HepG2 (cell line): ENCODE data around the gene BCLAF1. TPM values are rescaled to one million over a fixed set of nuclear protein-coding genes. Genes with fewer than 3 reads are reported as not detected.

ENCODE experiments used
- BORCS8-MEF2B ChIP-seq: sonication (generic); formaldehyde crosslinking; IDR thresholded peaks from 2 replicates; pipeline ENCODE4 v1.8.0; 2022; ENCODE audit warnings: mild to moderate bottlenecking, missing genetic modification reagents
- FOSL1 ChIP-seq: sonication (generic); formaldehyde crosslinking; IDR thresholded peaks from 2 replicates; pipeline ENCODE4 v1.9.0; 2021; ENCODE audit warnings: missing genetic modification reagents, borderline replicate concordance
- HOXA3 ChIP-seq: sonication (generic); formaldehyde crosslinking; IDR thresholded peaks from 2 replicates; pipeline ENCODE4 v1.5.0; 2020; ENCODE audit warnings: missing genetic modification reagents
- JUNB ChIP-seq: sonication (generic); formaldehyde crosslinking; IDR thresholded peaks from 2 replicates; pipeline ENCODE4 v1.8.0; 2022; ENCODE audit warnings: missing genetic modification reagents, mild to moderate bottlenecking, borderline replicate concordance
- KAT8 ChIP-seq: IDR thresholded peaks from 2 replicates; pipeline ENCODE4 v1.6.1; 2016; ENCODE audit warnings: missing genetic modification reagents, missing compliant biosample characterization
- KLF13 ChIP-seq: sonication (generic); formaldehyde crosslinking; IDR thresholded peaks from 2 replicates; pipeline ENCODE4 v1.4.0; 2020; ENCODE audit warnings: mild to moderate bottlenecking, missing genetic modification reagents
- LCORL ChIP-seq, 2 experiments: fragments of 450-650 bp in 1 of 2; sonication (generic) in 1 of 2; formaldehyde crosslinking in 1 of 2; IDR thresholded peaks; 2 replicates each; pipeline versions ENCODE4 v1.5.0 to v1.6.1; 2017 to 2020; ENCODE audit warnings: antibody characterized with exemption in 1 of 2, missing genetic modification reagents in 1 of 2
- MED13 ChIP-seq: sonication (generic); formaldehyde crosslinking; IDR thresholded peaks from 2 replicates; pipeline ENCODE4 v1.5.0; 2020; ENCODE audit warnings: missing genetic modification reagents
- MXD1 ChIP-seq: sonication (generic); formaldehyde crosslinking; IDR thresholded peaks from 2 replicates; pipeline ENCODE4 v1.4.0; 2020; ENCODE audit warnings: mild to moderate bottlenecking, missing genetic modification reagents
- NCOR1 ChIP-seq: fragments of 200-600 bp; sonication (generic); IDR thresholded peaks from 2 replicates; pipeline ENCODE4 v1.7.0; 2017; ENCODE audit warnings: antibody characterized with exemption, low read length, borderline replicate concordance
- PITX1 ChIP-seq: sonication (generic); formaldehyde crosslinking; IDR thresholded peaks from 2 replicates; pipeline ENCODE4 v1.5.1; 2020; ENCODE audit warnings: mild to moderate bottlenecking, missing genetic modification reagents
- POLR2AphosphoS5 ChIP-seq: IDR thresholded peaks from 2 replicates; pipeline ENCODE4 v1.6.1; 2012; ENCODE audit warnings: low read depth, low read length
- RBM39 ChIP-seq: fragments of 200-400 bp; formaldehyde crosslinking; IDR thresholded peaks from one replicate; pipeline ENCODE4 v1.6.1; 2018; ENCODE audit warnings: antibody characterized with exemption, mild to moderate bottlenecking, low read depth, low read length; ENCODE audit not compliant: poor library complexity, severe bottlenecking
- SIN3A ChIP-seq: IDR thresholded peaks from 2 replicates; pipeline ENCODE4 v1.6.1; 2011; ENCODE audit warnings: low read depth, mild to moderate bottlenecking, control low read depth, low read length, borderline replicate concordance
- SIX4 ChIP-seq: sonication (generic); formaldehyde crosslinking; IDR thresholded peaks from 2 replicates; pipeline ENCODE4 v1.4.0; 2020; ENCODE audit warnings: missing genetic modification reagents
- TFAP4 ChIP-seq: sonication (generic); IDR thresholded peaks from 2 replicates; pipeline ENCODE4 v1.6.1; 2016; ENCODE audit warnings: low read depth, borderline replicate concordance
- XRCC5 ChIP-seq: fragments of 200-400 bp; formaldehyde crosslinking; optimal IDR thresholded peaks from 2 replicates; pipeline ENCODE3; 2017; ENCODE audit warnings: mild to moderate bottlenecking, low read length
- ZBTB21 ChIP-seq: sonication (generic); formaldehyde crosslinking; IDR thresholded peaks from 2 replicates; pipeline ENCODE4 v1.4.0; 2020; ENCODE audit warnings: missing genetic modification reagents
- ZMYM4 ChIP-seq: sonication (generic); formaldehyde crosslinking; IDR thresholded peaks from 2 replicates; pipeline ENCODE4 v1.8.1; 2023; ENCODE audit warnings: mild to moderate bottlenecking, missing genetic modification reagents
- ZSCAN30 ChIP-seq: sonication (generic); formaldehyde crosslinking; IDR thresholded peaks from 2 replicates; pipeline ENCODE4 v1.5.0; 2020; ENCODE audit warnings: mild to moderate bottlenecking, missing genetic modification reagents
- polyA plus RNA-seq, 8 experiments: library from polyadenylated mRNA; depleted of rRNA in 3 of 8; stranded (reverse) in 7 of 8; unstranded in 1 of 8; fragments of >200 nt; fragmentation: Illumina TruSeq in 4 of 8; extraction: Trizol in 4 of 8; gene quantifications; 2 replicates each; pipeline versions ENCODE4 v1.2.1 to v1.2.3, GENCODE V29; 2011 to 2016; ENCODE audit warnings: low read depth in 4 of 8, missing spikeins in 1 of 8, mixed read lengths in 1 of 8; ENCODE audit not compliant: insufficient read depth in 1 of 8
- total RNA-seq, 5 experiments: library from RNA; depleted of rRNA; stranded (reverse); fragments of >200 nt; fragmentation: Illumina TruSeq; extraction: Trizol; gene quantifications; 2 replicates each; pipeline ENCODE4 v1.2.3, GENCODE V29; 2016; ENCODE audit warnings: low read depth in 1 of 5
- TF ChIP-seq, protein P1 (sequence below): IDR thresholded peaks from 2 replicates; pipeline ENCODE4 v1.6.1; 2012; ENCODE audit warnings: low read depth, low read length, improper control_type of control experiment
- TF ChIP-seq, protein P2 (sequence below): sonication (generic); formaldehyde crosslinking; conservative IDR thresholded peaks from 2 replicates; pipeline ENCODE4 v1.4.0; 2020; ENCODE audit warnings: missing genetic modification reagents
- TF ChIP-seq, protein P3 (sequence below): IDR thresholded peaks from 2 replicates; pipeline ENCODE4 v1.6.1; 2016; ENCODE audit warnings: control low read depth

The BCLAF1 gene
- total and polyA plus RNA-seq, 2 of the 13 experiments (the other 11 are each of a cell fraction or from before 2014, with no cell fraction given): 55.3 to 292 TPM

GRCh38 chr6:136249811-136250685, 39.6 kb downstream of the BCLAF1 start, which contains the start of gene MTFR2 (continued):
- TF ChIP-seq ZMYM4: peak; percentile 100
- TF ChIP-seq BORCS8-MEF2B: peak; percentile 97
- TF ChIP-seq NCOR1: peak; percentile 56; the same call in 1 of the 2 replicates
- TF ChIP-seq POLR2AphosphoS5: peak; percentile 93
- TF ChIP-seq MED13: no peak
- TF ChIP-seq LCORL (IDR thresholded peaks at IDR 0.05): no peak
- TF ChIP-seq LCORL (CRISPR knock-in tag; IDR thresholded peaks at IDR 0.05): peak; percentile 72
- TF ChIP-seq HOXA3 (CRISPR knock-in tag): peak; percentile 75; the same call in 1 of the 2 replicates
- peak; percentile 77 for TF ChIP-seq PITX1 (CRISPR knock-in tag)
- no peak; the same call in 1 of the 2 replicates for TF ChIP-seq KLF13 (CRISPR knock-in tag)
- TF ChIP-seq RBM39: no peak
- TF ChIP-seq, protein P1, sequence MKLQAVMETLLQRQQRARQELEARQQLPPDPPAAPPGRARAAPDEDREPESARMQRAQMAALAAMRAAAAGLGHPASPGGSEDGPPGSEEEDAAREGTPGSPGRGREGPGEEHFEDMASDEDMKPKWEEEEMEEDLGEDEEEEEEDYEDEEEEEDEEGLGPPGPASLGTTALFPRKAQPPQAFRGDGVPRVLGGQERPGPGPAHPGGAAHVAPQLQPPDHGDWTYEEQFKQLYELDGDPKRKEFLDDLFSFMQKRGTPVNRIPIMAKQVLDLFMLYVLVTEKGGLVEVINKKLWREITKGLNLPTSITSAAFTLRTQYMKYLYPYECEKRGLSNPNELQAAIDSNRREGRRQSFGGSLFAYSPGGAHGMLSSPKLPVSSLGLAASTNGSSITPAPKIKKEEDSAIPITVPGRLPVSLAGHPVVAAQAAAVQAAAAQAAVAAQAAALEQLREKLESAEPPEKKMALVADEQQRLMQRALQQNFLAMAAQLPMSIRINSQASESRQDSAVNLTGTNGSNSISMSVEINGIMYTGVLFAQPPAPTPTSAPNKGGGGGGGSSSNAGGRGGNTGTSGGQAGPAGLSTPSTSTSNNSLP: no peak; the same call in 1 of the 2 replicates
- peak; percentile 97 for TF ChIP-seq KAT8
- peak; percentile 67 for TF ChIP-seq SIX4 (CRISPR knock-in tag)
- TF ChIP-seq FOSL1 (CRISPR knock-in tag): no peak; the same call in 1 of the 2 replicates
- TF ChIP-seq, protein P2, sequence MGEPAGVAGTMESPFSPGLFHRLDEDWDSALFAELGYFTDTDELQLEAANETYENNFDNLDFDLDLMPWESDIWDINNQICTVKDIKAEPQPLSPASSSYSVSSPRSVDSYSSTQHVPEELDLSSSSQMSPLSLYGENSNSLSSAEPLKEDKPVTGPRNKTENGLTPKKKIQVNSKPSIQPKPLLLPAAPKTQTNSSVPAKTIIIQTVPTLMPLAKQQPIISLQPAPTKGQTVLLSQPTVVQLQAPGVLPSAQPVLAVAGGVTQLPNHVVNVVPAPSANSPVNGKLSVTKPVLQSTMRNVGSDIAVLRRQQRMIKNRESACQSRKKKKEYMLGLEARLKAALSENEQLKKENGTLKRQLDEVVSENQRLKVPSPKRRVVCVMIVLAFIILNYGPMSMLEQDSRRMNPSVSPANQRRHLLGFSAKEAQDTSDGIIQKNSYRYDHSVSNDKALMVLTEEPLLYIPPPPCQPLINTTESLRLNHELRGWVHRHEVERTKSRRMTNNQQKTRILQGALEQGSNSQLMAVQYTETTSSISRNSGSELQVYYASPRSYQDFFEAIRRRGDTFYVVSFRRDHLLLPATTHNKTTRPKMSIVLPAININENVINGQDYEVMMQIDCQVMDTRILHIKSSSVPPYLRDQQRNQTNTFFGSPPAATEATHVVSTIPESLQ (CRISPR knock-in tag): no peak
- peak; percentile 67; the same call in 1 of the 2 replicates for TF ChIP-seq TFAP4
- no peak for TF ChIP-seq ZBTB21 (CRISPR knock-in tag)
- TF ChIP-seq, protein P3, sequence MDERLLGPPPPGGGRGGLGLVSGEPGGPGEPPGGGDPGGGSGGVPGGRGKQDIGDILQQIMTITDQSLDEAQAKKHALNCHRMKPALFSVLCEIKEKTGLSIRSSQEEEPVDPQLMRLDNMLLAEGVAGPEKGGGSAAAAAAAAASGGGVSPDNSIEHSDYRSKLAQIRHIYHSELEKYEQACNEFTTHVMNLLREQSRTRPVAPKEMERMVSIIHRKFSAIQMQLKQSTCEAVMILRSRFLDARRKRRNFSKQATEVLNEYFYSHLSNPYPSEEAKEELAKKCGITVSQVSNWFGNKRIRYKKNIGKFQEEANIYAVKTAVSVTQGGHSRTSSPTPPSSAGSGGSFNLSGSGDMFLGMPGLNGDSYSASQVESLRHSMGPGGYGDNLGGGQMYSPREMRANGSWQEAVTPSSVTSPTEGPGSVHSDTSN (CRISPR knock-in tag): peak; percentile 76
- peak; percentile 94 for TF ChIP-seq XRCC5
- peak; percentile 100 for TF ChIP-seq SIN3A
- TF ChIP-seq JUNB: no peak
- TF ChIP-seq ZSCAN30 (CRISPR knock-in tag): no peak
- TF ChIP-seq MXD1: peak; percentile 94; the same call in 1 of the 2 replicates
